ENCODE data around the gene SCFD2. TPM values are rescaled to one million over a fixed set of nuclear protein-coding genes. Genes with fewer than 3 reads are reported as not detected.

Gene SCFD2
- total RNA-seq, 1 experiment from 2014 or later = 7.4 TPM

GRCh38 chr4:52996261-52997131, 369.4 kb downstream of the SCFD2 start:
- ATAC-seq = no peak

More at GRCh38 chr4:52996261-52997131, 369.4 kb downstream of the SCFD2 start:
- ChIA-PET POLR2A (no interaction called here), CTCF (no interaction called here)
- H3K4me1 ChIP-seq (ENCODE audit: control insufficient read depth, insufficient read depth, low read length) = no peaks in the 10 kb centered on the region
- H3K36me3 ChIP-seq (ENCODE audit: control insufficient read depth, insufficient read depth, low read length) = no peaks in the 10 kb centered on the region
- H3K27me3 ChIP-seq (ENCODE audit: control insufficient read depth, insufficient read depth, low read length) = no peaks in the 10 kb centered on the region
- no peak for DNase-seq (ENCODE audit: low read depth, low spot score)
- H3K9me3 ChIP-seq (ENCODE audit: control insufficient read depth, insufficient read depth, low read depth, low read length) = no peaks in the 10 kb centered on the region
- H3K27ac ChIP-seq (ENCODE audit: low read length) = no peak overlapping the region
- no TSS peak for BruUV-seq (replicated peaks)
- TF ChIP-seq REST (IDR thresholded peaks at IDR 0.05; ENCODE audit: insufficient read depth in 1 of 2, low read depth in 2 of 2, low read length in 1 of 2) (no peak), POLR2AphosphoS5 (IDR thresholded peaks at IDR 0.05; ENCODE audit: low read depth, low read length) (no peak), TCF7L2 (IDR thresholded peaks at IDR 0.05; ENCODE audit: low read depth, low read length) (no peak), SIN3A (IDR thresholded peaks at IDR 0.05; ENCODE audit: borderline replicate concordance, insufficient read depth, low read depth, low read length) (no peak), CTCF (IDR thresholded peaks at IDR 0.05) (no peak)
- no peak overlapping the region for H3K4me3 ChIP-seq (ENCODE audit: low read depth in 2 of 2, low read length in 2 of 2)
- intact Hi-C loops (cut with micrococcal nuclease; ENCODE audit: unreplicated experiment) (no loop called here), in situ Hi-C loops (cut with HindIII; ENCODE audit: low pct_unique_long_range_greater_than_20kb, low sequenced_read_pairs) (no loop called here)
